Gastrocnemius medialis (tissue), 4 donors: ENCODE measurements around the gene FAM9A. TPM values are rescaled to one million over a fixed set of nuclear protein-coding genes. Genes with fewer than 3 reads are reported as not detected.
"Not testable (repeated sequence)": the region's sequence is repeated elsewhere in the genome, so short reads cannot be mapped to it uniquely, and the experiment has no call there.

Source experiments
- ATAC-seq, 2 donors: fragments of 150-250 bp; one replicate each; pipeline ENCODE4 v1.9.1; 2016
- DNase-seq, 2 donors: peaks; one replicate each; pipeline ENCODE4 v3.0.0-alpha.2; 2019
- H3K27ac ChIP-seq, 4 donors: fragments of 200-600 bp; sonication (generic); 1 replicate in 1 of 4; 2 replicates in 3 of 4; pipeline ENCODE4 v1.5.1; 2016 to 2018; ENCODE audit warnings: mild to moderate bottlenecking in 2 of 4, moderate library complexity in 1 of 4
- H3K27me3 ChIP-seq, 3 donors: fragments of 200-600 bp; sonication (generic) in 2 of 3; 1 replicate in 1 of 3; 2 replicates in 2 of 3; pipeline versions ENCODE4 v1.5.1 to v1.6.0; 2016 to 2019; ENCODE audit warnings: mild to moderate bottlenecking in 1 of 3, moderate library complexity in 1 of 3
- H3K36me3 ChIP-seq, 2 donors: fragments of 200-600 bp; sonication (generic) in 1 of 2; one replicate each; pipeline ENCODE4 v1.5.1; 2017 to 2018
- H3K4me1 ChIP-seq, 2 donors: fragments of 200-600 bp; sonication (generic) in 1 of 2; one replicate each; pipeline ENCODE4 v1.5.1; 2016 to 2017; ENCODE audit warnings: mild to moderate bottlenecking in 2 of 2
- H3K4me3 ChIP-seq, 4 donors: fragments of 200-600 bp; sonication (generic) in 3 of 4; 1 replicate in 1 of 4; 2 replicates in 3 of 4; pipeline ENCODE4 v1.5.1; 2016 to 2019; ENCODE audit warnings: mild to moderate bottlenecking in 2 of 4
- H3K9me3 ChIP-seq, 3 donors: fragments of 200-600 bp; sonication (generic) in 2 of 3; 1 replicate in 1 of 3; 2 replicates in 2 of 3; pipeline ENCODE4 v1.5.1; 2016 to 2019
- CTCF ChIP-seq, 5 experiments: fragments of 450-650 bp in 3 of 5; fragments of 200-600 bp in 2 of 5; sonication (generic) in 2 of 5; IDR thresholded peaks in 4 of 5; conservative IDR thresholded peaks in 1 of 5; 1 replicate in 4 of 5; 2 replicates in 1 of 5; pipeline ENCODE4 v1.5.1; 2016 to 2019; ENCODE audit warnings: antibody characterized with exemption in 5 of 5, mild to moderate bottlenecking in 3 of 5, moderate library complexity in 3 of 5
- POLR2A ChIP-seq, 2 donors: fragments of 450-650 bp; IDR thresholded peaks; one replicate each; pipeline ENCODE4 v1.6.1; 2017; ENCODE audit warnings: antibody characterized with exemption in 2 of 2, mild to moderate bottlenecking in 2 of 2, moderate library complexity in 2 of 2
- in situ Hi-C, 4 donors: fragments of 200-750 bp; cut with MboI; loops; one replicate each; pipeline versions ENCODE4 v1.15.0 to v1.8.0; 2017; ENCODE audit warnings: low sequenced_read_pairs in 4 of 4
- intact Hi-C: fragments of 100-400 bp; cut with DNase I; formaldehyde crosslinking; loops from one replicate; pipeline ENCODE4 v1.15.1; 2023; ENCODE audit warnings: low total_unique reads
- total RNA-seq, 4 donors: library from RNA; depleted of rRNA; stranded (reverse); fragments of >200 nt; gene quantifications; one replicate each; pipeline versions ENCODE4 v1.1.0 to v1.2.3, GENCODE V29; 2016

The FAM9A gene
- total RNA-seq, 4 donors from 2014 or later: not detected

- in situ Hi-C loops: loop anchor here in 1 of 4 donors (25.0 kb wide), 1 partner anchor 909 kb away; no protein-coding TSS in a partner anchor
- Histone ChIP-seq H3K4me1 (no peaks in the 10 kb centered on the region), H3K36me3 (no peaks in the 10 kb centered on the region), H3K27me3 (no peaks in the 10 kb centered on the region), H3K27ac (no peak overlapping the region), H3K9me3 (no peaks in the 10 kb centered on the region), H3K4me3 (no peak overlapping the region)
- intact Hi-C loops: no loop called here
- TF ChIP-seq CTCF (IDR thresholded peaks at IDR 0.05 in 4 of 5, conservative IDR thresholded peaks at IDR 0.05 in 1 of 5) (no peak), POLR2A (IDR thresholded peaks at IDR 0.05) (no peak)
- ATAC-seq (no peak), DNase-seq (no peak)
Measured at GRCh38 chrX:8803326-8803725, 2.1 kb upstream of the FAM9A start.

GRCh38 chrX:8800351-8800750 lies 832 bp downstream of the FAM9A start:
- in situ Hi-C loops: loop anchor here in 1 of 4 donors (25.0 kb wide), 1 partner anchor 912 kb away; no protein-coding TSS in a partner anchor
- H3K4me1 ChIP-seq, H3K27me3 ChIP-seq, intact Hi-C loops, ATAC-seq, H3K4me3 ChIP-seq, DNase-seq, H3K27ac ChIP-seq, H3K36me3 ChIP-seq, H3K9me3 ChIP-seq: not testable (repeated sequence)

GRCh38 chrX:8799281-8799680 lies 1.9 kb downstream of the FAM9A start:
- H3K9me3 ChIP-seq, H3K27ac ChIP-seq, ATAC-seq, intact Hi-C loops, DNase-seq, in situ Hi-C loops, H3K4me3 ChIP-seq, H3K27me3 ChIP-seq, H3K36me3 ChIP-seq, H3K4me1 ChIP-seq: not testable (repeated sequence)

- H3K4me1 ChIP-seq, ATAC-seq, in situ Hi-C loops, H3K27me3 ChIP-seq, H3K36me3 ChIP-seq, intact Hi-C loops, H3K9me3 ChIP-seq, H3K27ac ChIP-seq, DNase-seq, H3K4me3 ChIP-seq: not testable (repeated sequence)
Measured at GRCh38 chrX:8798702-8799101, 2.5 kb downstream of the FAM9A start.

- H3K4me3 ChIP-seq, ATAC-seq, H3K4me1 ChIP-seq, H3K27me3 ChIP-seq, H3K36me3 ChIP-seq, intact Hi-C loops, H3K27ac ChIP-seq, DNase-seq, H3K9me3 ChIP-seq, in situ Hi-C loops: not testable (repeated sequence)
Measured at GRCh38 chrX:8787119-8787518, 14.1 kb downstream of the FAM9A start.

GRCh38 chrX:8784162-8784561 lies 17.0 kb downstream of the FAM9A start:
- intact Hi-C loops (no loop called here), in situ Hi-C loops (no loop called here)
- Histone ChIP-seq H3K9me3 (no peaks in the 10 kb centered on the region), H3K4me3 (no peak overlapping the region), H3K27me3 (no peaks in the 10 kb centered on the region), H3K36me3 (no peaks in the 10 kb centered on the region), H3K27ac (no peak overlapping the region), H3K4me1 (no peaks in the 10 kb centered on the region)
- DNase-seq: no peak
- TF ChIP-seq CTCF (IDR thresholded peaks at IDR 0.05 in 4 of 5, conservative IDR thresholded peaks at IDR 0.05 in 1 of 5) (no peak), POLR2A (IDR thresholded peaks at IDR 0.05) (no peak)
- no peak for ATAC-seq

- ATAC-seq (no peak), DNase-seq (no peak)
- H3K4me1 ChIP-seq: no peaks in the 10 kb centered on the region
- no peak overlapping the region for H3K27ac ChIP-seq
- in situ Hi-C loops (no loop called here), intact Hi-C loops (no loop called here)
- TF ChIP-seq POLR2A (IDR thresholded peaks at IDR 0.05) (no peak), CTCF (IDR thresholded peaks at IDR 0.05 in 4 of 5, conservative IDR thresholded peaks at IDR 0.05 in 1 of 5) (no peak)
- H3K27me3 ChIP-seq: no peaks in the 10 kb centered on the region
- H3K4me3 ChIP-seq: no peak overlapping the region
- no peaks in the 10 kb centered on the region for H3K36me3 ChIP-seq
- no peaks in the 10 kb centered on the region for H3K9me3 ChIP-seq
Measured at GRCh38 chrX:8783714-8784098, 17.5 kb downstream of the FAM9A start.
